GM21717 (cell line): ENCODE measurements around the gene AP2M1.
A peak's percentile ranks its signal among the peaks of the same experiment; 100 is the strongest.
"Not testable (repeated sequence)": the region's sequence is repeated elsewhere in the genome, so short reads cannot be mapped to it uniquely, and the experiment has no call there.

ENCODE experiments used
- ATAC-seq: cut with Tn5 transposase; IDR thresholded peaks from one replicate; pipeline ENCODE4 v1.9.1; 2021; ENCODE audit warnings: mild to moderate bottlenecking, moderate library complexity; ENCODE audit not compliant: unreplicated experiment

AP2M1 gene

DNA sequence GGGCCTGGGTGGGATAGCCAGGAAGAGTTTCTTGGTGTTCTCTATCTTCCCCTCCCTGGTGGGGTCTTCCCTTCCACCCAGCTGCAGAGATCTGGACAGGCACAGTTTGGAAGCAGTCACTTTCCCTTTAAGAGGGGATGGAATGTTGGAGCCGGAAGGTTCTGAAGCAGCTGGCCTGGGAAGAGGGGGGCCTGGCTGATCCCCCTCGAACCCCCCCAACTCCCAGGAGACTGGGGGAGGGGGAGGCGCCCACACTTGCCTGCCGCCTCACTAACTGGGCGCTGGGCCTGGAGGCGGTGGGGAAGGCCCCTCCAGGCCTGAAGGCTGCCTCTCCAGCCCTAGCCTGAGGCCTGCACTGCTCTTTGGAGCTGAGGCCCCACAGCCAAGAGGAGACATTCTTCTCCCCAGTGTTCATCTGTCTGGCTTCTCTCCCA is 18.1 kb upstream of the AP2M1 start:
- ATAC-seq, result no peak

DNA sequence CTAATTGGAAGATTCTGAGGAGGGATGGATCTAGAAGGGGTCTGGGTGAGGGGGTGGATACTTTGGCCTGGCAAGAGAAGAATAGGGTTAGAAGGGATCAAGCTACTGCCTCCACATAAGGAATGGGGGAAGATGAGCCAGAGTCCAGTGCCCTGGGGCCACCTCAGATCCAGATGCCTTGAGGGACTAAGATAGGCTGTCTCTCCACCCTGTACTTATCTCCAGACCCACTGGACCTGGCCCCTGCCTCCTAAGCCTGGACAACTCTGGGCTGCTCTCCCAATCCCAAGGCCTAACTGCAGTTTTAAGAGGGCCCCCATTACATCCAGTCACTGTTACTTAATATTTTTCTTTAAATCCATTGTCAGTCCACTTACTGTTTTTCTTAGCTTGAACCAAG is 17.4 kb upstream of the AP2M1 start:
- no peak for ATAC-seq

DNA sequence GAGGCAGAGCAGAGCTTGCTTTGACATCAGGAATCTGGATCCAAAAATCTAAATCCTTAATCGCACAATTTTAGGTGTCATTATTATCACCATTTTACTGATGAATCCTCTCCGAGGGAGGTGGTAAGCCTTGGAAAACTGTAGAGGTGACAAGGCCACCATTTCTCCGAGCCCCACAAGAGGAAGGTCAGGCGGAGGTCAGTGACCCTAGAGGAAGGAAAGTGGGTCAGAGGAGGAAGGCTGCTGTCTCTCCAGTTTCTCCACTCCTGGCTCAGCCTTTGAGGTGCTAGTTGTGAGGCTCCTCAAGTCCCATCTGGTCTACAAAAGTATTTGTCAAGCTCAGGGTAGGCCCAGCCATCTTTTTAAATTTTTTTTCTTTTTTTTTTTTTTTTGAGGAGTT is 16.3 kb upstream of the AP2M1 start:
- no peak for ATAC-seq

DNA sequence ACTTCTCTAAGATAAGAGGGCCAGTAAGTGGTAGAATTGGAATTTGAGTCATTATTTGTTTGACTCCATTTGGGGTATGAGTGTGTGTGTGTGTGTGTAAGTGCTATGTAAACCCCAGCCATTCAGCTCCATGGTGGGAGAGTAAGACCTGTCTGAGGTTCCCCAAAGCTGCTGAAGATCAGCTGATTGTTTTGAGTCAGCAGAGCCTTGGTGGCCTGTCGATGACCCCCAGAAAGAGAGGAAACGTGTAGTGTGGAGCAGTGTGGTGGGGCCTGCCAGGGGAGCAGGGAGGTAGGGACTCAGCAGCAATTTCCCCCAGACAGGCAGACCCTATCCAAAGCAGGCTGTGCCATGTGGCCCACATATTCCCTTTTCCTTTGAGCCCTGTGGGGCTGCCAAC is 14.2 kb upstream of the AP2M1 start:
- ATAC-seq, result no peak

DNA sequence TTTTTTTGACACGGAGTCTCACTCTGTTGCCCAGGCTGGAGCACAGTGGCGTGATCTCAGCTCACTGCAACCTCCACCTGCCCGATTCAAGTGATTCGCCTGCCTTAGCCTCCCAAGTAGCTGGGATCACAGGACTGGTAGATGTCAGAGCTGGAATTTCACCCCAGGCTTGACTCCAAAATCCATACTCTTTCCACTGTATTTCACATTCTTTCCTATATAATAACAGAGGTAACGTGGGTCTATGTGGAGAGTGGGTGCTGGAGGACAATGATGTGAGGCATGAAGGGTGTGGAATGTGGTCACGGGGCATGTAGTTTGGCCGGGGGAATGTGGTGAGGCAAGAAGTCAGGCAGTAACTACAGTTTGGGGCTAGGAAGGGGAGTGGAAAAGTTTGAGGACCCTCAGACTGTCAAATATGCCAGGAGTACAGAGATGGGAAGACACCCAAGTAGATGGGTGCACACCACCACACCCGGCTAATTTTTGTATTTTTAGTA is 12.0 kb upstream of the AP2M1 start:
- not testable (repeated sequence) for ATAC-seq

DNA sequence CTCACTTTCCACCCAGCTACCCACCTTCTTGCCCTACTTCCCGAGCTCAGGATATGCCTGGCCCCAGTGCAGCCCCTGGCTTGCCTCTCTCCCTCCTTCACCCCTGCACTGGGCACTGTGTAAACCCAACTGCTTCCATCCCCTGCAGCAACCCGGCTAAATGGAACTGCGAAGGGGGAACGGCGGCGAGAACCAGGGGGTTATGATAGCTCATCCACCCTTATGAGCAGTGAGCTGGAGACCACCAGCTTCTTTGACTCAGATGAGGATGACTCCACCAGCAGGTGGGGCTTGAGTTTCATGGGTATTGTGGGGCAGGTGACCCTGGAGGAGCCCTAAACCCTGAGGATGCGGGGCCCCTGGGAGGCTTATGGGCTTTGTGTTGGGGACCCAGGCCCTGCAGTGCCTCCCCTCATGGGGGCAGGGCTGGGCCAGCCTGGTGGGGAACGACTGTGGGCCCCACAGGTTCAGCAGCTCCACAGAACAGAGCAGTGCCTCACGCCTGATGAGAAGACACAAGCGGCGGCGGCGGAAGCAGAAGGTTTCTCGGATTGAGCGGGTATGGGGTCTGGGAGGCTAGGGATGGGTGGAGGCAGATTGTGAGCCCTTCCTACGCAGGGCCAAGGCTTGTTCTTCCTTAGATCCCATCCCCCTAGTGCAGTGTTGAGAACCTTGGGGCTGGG is 9.9 kb upstream of the AP2M1 start:
- ATAC-seq, result no peak

DNA sequence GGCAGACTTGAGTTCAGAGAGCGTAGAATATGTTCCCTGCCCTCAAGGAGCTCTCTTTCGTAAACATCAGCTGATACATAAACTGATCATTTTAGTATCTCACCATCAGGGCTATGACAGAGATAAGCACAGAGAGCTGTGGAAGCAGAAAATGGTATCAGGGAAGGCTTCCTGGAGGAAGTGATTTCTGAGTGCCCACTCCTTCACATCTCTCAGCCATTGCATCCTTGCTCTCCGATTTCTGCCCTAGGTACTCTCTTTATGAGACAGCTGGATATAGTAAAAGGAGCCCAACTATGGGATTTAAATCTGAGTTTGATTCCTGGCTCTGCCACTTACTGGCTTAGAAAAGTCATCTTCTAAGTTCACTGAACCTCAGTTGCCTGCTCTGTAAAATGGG is 9.1 kb upstream of the AP2M1 start:
- ATAC-seq, result no peak

DNA sequence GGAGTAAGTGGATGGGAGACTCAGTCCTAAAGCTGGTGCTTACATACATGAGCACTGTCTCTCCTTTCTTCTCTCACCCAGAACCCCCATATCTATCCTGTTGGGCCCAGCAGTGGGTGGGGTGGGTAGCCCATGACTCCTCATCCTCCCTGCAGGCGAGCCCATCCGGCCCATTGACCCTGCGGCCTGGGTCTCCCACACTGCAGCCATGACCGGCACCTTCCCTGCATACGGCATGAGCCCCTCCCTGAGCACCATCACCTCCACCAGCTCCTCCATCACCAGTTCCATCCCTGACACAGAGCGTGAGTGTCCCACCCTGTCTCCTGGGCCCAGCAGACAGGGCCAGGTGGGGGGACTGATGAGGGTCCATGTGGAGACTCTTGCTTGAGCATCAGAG is 8.0 kb upstream of the AP2M1 start:
- no peak for ATAC-seq

DNA sequence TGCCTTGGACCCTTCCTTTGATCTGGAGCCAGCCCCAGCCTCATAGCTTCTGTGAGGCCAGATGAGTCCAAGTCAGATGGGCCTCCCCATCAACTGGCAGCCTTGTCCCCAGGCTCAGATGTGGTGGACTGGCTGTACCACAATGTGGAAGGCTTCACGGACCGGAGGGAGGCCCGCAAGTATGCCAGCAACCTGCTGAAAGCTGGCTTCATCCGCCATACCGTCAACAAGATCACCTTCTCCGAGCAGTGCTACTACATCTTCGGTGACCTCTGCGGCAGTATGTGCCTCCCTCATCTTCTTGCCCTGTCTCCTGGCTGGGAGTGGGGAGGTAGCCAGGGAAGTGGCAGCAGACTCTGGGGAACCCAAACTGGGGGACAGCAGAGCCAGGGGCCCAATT is 6.9 kb upstream of the AP2M1 start:
- no peak for ATAC-seq

DNA sequence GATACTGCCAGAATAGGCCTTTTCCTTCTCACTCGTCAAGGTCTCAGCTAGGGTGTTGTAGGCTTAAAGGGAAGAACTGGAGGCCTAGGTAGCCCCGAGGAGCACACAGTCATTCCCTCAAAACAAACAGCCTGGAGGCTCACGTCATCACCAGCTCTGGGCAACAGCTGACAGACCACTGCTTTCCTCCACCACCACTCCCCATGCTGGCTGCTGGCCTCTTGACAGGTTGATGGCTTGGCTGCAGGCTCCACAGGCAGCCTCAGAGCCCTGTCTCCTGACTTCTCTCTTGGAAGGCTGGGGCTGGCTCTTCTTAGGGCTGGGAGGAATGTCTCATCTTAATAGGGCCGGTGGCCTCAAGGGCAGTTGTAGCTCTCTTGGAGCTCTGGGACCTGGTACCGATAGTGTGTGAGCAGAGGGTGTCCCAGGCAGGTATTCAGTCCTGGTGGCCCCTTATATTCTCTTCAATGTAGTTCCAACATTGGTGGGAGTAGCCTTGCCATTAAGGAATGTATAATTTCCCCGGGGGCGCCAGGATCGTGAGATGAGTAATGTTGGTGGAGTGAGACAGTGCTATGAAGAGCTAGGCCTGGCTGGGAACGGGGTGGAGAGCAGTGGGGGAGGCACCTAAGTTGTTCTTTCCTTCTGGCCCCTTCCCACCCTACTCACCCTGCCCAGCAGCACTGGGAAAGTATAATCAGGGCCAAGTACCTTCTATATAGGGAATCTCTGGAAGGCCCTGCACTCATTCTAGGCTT is 6.1 kb upstream of the AP2M1 start:
- no peak for ATAC-seq

DNA sequence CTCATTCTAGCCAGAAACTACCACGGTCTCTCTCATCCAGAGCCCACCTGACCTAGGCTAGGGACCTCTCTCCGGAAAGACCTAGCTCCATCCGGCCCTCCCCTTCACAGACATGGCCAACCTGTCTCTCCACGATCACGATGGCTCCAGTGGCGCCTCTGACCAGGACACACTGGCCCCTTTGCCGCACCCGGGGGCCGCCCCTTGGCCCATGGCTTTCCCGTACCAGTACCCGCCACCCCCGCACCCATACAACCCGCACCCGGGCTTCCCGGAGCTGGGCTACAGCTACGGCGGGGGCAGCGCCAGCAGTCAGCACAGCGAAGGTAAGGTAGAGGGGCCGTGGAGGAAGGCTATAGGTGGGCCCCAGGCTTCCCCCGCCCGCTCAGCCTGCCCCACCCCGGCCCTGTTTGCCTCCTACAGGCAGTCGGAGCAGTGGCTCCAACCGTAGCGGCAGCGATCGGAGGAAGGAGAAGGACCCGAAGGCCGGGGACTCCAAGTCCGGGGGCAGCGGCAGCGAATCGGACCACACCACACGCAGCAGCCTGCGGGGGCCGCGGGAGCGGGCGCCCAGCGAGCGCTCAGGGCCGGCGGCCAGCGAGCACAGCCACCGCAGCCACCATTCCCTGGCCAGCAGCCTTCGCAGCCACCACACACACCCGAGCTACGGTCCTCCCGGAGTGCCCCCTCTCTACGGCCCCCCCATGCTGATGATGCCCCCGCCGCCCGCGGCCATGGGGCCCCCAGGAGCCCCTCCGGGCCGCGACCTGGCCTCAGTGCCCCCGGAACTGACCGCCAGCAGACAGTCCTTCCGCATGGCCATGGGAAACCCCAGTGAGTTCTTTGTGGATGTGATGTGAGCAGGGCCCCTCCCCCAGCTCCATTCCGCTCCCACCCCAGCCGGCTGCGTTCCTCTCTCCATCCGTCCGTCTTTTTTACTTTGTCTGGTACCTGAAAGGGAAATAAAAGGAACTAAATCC is 4.5 kb upstream of the AP2M1 start:
- no peak for ATAC-seq

DNA sequence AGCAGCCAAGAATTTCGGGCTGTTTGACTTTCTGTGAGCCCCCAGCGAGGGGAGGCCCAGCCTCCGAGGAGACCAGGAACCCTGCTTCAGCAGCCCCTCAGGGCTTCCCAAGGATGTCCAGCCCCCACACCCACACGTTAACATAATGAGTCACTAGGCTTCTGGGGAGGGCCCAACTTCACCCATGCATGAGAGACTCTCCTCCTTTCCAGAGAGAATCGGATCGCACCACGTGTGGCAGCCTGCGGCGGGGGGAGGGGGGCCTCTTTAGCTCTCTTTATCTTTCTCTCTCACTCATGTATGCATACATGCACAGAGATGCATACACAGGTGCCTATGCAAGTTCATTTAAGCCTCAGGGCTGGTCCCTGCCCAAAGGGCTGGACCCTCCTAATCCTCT is 3.1 kb upstream of the AP2M1 start:
- ATAC-seq, result no peak

DNA sequence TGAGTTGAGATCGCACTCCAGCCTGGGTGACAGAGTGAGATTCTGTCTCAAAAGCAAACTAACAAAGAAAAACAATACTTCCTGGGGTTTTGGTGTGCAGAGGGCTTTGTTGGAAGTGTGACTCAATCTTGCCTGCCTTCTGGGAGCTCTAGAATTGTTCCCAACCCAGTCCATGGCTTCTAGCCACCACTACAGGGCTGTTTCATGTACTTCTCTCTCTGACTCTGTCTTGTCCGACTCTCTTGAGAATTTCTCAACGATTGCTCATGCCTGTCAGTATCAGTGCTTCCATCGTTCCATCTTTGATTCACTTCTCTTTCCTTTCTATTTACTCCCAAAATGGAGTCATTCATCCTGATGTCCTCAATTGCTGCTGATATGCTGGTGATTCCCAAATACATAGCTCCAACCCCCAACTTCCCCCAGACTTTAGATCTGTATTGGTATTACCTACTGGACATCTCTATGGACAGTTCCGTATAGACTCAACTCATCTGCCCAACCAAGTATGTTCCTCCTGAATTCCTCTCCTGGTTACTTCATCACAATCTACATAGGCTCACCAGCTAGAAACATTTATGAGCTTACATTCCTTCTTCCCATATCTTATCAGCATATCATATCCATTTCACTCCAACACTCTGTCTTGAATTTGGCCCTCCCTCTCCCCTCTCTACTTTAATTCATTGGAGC is 1.8 kb upstream of the AP2M1 start:
- no peak for ATAC-seq

DNA sequence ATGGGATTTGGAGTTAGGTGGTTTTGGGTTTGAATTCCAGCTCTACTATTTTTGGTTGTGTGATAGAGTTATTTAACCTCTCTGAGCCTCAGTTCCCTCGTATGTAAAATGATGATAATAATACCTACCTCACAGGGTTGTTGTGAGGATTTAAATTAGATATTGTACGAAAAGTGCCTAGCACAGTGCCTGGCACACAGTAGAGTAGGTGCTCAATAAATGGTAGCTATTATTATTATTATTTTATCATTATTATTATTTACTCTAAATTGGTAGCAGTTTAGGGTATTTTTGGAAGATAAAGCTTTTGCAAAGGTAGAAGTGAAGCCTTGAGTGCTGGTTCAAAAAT is 1.3 kb upstream of the AP2M1 start:
- no peak for ATAC-seq

DNA sequence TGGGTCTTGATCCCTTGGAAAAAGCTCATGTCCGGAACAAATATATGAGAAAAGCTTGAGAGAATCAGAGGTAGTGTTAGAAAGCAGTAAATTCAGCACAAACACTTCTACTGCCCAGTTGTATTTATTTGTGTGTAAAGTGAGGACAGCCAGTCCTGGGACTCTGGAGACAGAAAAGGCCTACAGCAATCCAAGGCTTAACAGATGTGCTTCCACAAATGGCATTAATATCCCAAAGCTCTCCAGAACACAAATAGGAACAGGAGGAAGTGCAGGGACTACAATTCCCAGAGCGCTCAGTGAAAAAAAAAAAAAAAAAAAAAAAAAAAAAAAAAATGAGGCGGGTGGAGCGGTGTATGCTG is 390 bp upstream of the AP2M1 start:
- ATAC-seq, result peak; percentile 1

DNA sequence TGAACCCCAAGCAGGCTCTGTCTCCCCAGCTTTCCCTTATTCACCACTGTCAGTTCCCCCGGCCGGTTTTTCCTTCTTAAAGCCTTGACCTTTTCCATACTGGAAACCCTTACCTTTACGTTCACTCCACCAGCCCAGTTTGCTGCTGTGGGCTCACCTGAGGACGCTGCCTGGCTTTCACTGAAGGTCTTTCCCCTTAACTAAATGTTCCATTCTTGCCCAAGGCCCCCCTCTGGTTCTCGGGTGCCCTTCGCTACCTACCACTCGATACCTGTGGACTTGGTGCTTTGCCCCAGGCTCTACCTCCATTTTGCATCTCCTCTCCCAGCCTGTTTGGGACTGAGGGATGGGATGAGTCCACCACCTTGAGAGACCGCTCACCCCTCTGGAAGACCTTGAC is 851 bp downstream of the AP2M1 start:
- ATAC-seq, result no peak

DNA sequence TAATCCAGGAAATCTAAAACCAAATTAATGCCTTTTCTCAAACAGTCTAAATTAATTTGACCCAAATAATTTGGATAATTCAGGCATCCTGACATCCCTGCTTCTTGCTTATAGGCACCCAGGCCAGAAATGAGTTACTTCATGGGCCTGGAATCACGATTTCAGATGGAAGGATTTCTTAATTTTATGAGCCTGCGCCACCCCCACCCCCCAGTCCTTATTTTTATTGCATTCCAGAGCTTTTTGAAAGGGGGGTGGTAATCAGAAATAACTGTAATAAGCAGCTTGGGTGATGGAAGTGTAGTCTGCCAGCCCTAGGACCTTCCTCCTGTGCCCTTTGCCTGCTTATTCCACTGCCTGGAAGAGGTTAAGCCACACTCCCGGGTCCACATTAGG is 1.3 kb downstream of the AP2M1 start:
- ATAC-seq, result no peak

DNA sequence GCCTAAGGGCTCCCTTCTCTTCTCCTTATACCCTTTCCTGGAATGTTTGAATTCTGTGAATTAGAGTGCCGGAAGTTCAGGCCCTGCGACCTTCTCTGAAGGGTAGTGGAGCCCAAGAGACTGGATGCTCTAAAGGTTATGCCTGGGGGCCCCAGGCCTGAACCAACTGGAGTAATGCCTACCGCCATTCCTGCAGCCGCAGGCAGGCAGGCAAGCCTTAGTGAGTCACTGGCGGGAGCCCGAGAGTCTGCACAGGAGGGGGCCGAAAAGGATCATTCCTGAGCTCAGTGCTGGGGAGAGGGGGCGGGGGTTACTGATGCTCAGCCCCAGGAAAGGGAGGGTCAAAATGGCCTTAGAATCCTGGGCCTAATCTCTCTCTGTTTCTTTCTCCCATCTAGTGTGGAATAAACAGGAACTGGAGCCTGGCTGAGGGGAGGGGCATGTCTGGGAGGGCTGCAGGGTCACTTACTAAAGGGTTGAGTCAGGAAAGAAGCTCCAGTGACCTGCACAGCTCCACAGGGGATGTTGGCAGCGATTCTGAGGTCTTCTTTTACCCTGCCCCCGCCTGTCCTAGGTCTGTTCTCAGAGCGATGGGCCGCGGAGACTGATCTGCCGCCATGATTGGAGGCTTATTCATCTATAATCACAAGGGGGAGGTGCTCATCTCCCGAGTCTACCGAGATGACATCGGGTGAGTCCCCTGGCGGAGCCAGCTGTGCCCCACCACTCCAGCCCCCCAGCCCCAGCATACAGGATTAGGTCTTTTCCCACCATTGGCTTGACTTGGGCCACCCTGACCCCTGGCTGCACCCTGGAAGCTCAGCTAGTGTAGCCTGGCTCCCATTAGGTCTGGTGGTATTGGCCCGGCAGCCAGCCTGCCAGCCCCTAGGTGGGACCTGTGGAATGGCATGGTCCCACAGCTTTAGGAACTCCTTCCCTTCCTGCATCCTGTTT is 2.0 kb downstream of the AP2M1 start:
- ATAC-seq, result no peak

DNA sequence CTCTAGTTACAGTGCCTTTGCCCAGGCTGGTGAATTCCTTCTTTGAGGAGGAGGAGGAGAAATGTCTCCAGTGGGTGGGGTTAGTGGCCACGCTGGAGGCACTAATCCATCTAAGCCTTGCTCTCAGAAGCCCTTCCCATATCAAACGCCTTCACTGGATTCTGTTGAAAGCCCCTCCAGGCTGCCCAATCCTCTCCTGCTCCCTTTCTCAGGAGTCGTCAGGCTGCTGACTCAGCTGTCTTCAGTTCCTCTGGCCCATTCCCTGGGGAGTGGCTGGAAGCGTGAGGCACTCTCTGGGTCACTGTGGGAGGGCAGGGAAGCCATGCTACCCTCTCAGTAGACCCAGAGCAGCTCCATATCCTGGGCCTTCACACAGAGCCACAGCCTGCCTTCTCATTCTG is 2.7 kb downstream of the AP2M1 start:
- ATAC-seq, result no peak

DNA sequence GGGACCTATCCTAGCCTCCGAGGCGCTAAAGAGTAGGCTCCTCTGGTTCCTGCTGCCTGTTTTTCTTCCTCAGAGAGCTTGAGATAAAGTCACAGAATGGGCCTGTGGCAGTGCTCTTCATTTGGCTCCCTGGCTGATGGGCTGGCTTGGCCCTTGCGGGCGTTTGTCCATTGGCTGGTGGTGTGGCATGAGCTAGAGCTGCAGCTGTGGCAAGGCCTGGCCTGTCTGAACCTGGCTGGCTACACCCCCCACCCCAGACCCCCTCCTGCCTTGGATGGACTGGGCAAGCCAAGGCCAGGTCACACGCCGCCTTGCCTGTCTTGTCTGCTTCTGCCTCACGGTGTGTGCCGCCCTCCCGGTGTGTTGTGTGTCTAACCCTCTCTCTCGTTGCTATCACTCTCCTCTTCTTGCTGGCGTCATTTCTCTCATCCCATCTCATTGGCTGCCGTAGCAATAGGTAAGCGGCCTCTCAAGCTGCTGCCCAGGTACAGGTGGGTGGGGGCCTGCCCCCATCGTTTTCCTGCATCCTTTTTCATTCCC is 3.2 kb downstream of the AP2M1 start:
- no peak for ATAC-seq
